GM19452 (cell line): ENCODE data around the gene PLAC9.
A peak's percentile ranks its signal among the peaks of the same experiment; 100 is the strongest.
"Not testable (repeated sequence)": the region's sequence is repeated elsewhere in the genome, so short reads cannot be mapped to it uniquely, and the experiment has no call there.

Experiments used
- ATAC-seq: cut with Tn5 transposase; IDR thresholded peaks from one replicate; pipeline ENCODE4 v1.9.1; 2021; ENCODE audit not compliant: unreplicated experiment

The PLAC9 gene

GRCh38 chr10:80132299-80133139, at the start of gene PLAC9:
Gene PLAC9, plus strand, starts transcription at chr10:80132730. Its CDS starts 33 bp downstream, at chr10:80132763.
- ATAC-seq, result no peak

- ATAC-seq, result no peak
These were observed 42.4 kb upstream of the PLAC9 start for GRCh38 chr10:80090121-80090520.

GRCh38 chr10:80094231-80094630, 38.3 kb upstream of the PLAC9 start:
- ATAC-seq, result no peak

- ATAC-seq, result not testable (repeated sequence)
These were observed 34.3 kb upstream of the PLAC9 start for GRCh38 chr10:80098272-80098671.

- ATAC-seq, result not testable (repeated sequence)
These were observed 33.2 kb upstream of the PLAC9 start for GRCh38 chr10:80099295-80099694.

- no peak for ATAC-seq
These were observed 32.4 kb upstream of the PLAC9 start for GRCh38 chr10:80100116-80100515.

- no peak for ATAC-seq
These were observed 31.5 kb upstream of the PLAC9 start for GRCh38 chr10:80100861-80101695.

- peak; percentile 91 for ATAC-seq
These were observed 28.2 kb upstream of the PLAC9 start for GRCh38 chr10:80104066-80104926.

GRCh38 chr10:80108576-80109239, 23.8 kb upstream of the PLAC9 start:
- no peak for ATAC-seq

- no peak for ATAC-seq
These were observed 21.5 kb upstream of the PLAC9 start for GRCh38 chr10:80110986-80111385.

- ATAC-seq, result no peak
These were observed 13.9 kb upstream of the PLAC9 start for GRCh38 chr10:80118669-80119068.

- ATAC-seq, result no peak
These were observed 10.3 kb upstream of the PLAC9 start for GRCh38 chr10:80122110-80122710.

GRCh38 chr10:80122746-80123145, 9.8 kb upstream of the PLAC9 start:
- no peak for ATAC-seq

GRCh38 chr10:80126876-80127275, 5.7 kb upstream of the PLAC9 start:
- ATAC-seq, result no peak

GRCh38 chr10:80131499-80131901, 1.0 kb upstream of the PLAC9 start:
- no peak for ATAC-seq

GRCh38 chr10:80133206-80133605, 676 bp downstream of the PLAC9 start:
- no peak for ATAC-seq

GRCh38 chr10:80133687-80134086, 1.2 kb downstream of the PLAC9 start:
- ATAC-seq, result not testable (repeated sequence)

GRCh38 chr10:80136134-80136571, 3.6 kb downstream of the PLAC9 start:
- ATAC-seq, result no peak

- no peak for ATAC-seq
These were observed 4.7 kb downstream of the PLAC9 start for GRCh38 chr10:80137031-80137862.
